BLaER1 treated with 17β-estradiol and CSF1 and Interleukin-3, amounts not matched to agents 10 nM and 100 nM (cell line): Measurements from ENCODE around the gene BRD1.

Experiments used
- H3K27ac ChIP-seq, 11 experiments: shearing (Covaris generic); formaldehyde crosslinking; 2 replicates each; pipeline ENCODE4 v1.8.1; 2022
- H3K27me3 ChIP-seq, 11 experiments: shearing (Covaris generic); formaldehyde crosslinking; 2 replicates each; pipeline ENCODE4 v1.8.1; 2022
- H3K36me3 ChIP-seq, 11 experiments: shearing (Covaris generic); formaldehyde crosslinking; 2 replicates each; pipeline ENCODE4 v1.8.1; 2022
- H3K4me1 ChIP-seq, 10 experiments: shearing (Covaris generic); formaldehyde crosslinking; 2 replicates each; pipeline ENCODE4 v1.8.1; 2022
- H3K4me2 ChIP-seq, 11 experiments: shearing (Covaris generic); formaldehyde crosslinking; 2 replicates each; pipeline ENCODE4 v1.8.1; 2022
- H3K4me3 ChIP-seq, 10 experiments: shearing (Covaris generic); formaldehyde crosslinking; 2 replicates each; pipeline ENCODE4 v1.8.1; 2022
- H3K9ac ChIP-seq, 11 experiments: shearing (Covaris generic); formaldehyde crosslinking; 2 replicates each; pipeline ENCODE4 v1.8.1; 2022
- H3K9me3 ChIP-seq, 11 experiments: shearing (Covaris generic); formaldehyde crosslinking; replicated peaks in 1 of 11; 2 replicates each; pipeline ENCODE4 v1.8.1; 2022
- H4K20me1 ChIP-seq, 11 experiments: shearing (Covaris generic); formaldehyde crosslinking; 2 replicates each; pipeline ENCODE4 v1.8.1; 2022
- Cebpa-rat ChIP-seq, 11 experiments: shearing (Covaris generic); IDR thresholded peaks; 2 replicates each; pipeline ENCODE4 v1.8.1; 2022

Gene BRD1

DNA sequence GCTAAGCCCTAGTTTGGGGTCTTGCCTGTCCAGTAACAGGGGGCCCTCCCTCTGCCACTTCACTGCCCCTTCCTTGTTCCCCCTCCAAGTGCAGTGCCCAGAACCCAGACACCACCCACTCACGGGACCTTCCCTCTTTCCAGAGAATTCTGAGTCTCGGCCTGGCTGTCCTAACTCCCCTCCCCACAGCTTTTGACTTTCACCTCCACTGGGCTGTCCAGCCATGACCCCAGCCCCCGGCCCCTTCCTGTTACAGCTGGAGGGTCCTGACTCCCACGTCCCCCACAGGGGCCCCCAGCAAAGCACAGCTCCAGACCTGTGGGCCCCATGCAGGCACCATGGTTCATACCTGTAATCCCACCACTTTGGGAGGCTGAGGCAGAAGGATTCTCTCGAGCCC is 71.5 kb downstream of the BRD1 start:
- peak overlapping the region in 2 of 11 experiments; percentile 8 to 13; a peak in 2 of 22 replicates for H3K4me2 ChIP-seq
- no peak overlapping the region for H3K9ac ChIP-seq
- TF ChIP-seq Cebpa-rat (IDR thresholded peaks at IDR 0.05), result no peak
- H3K9me3 ChIP-seq, result peaks cover 7 to 20% (median 15%) of the 10 kb centered on the region in 11 experiments; a peak in 16 of 22 replicates
- no peaks in the 10 kb centered on the region for H3K27me3 ChIP-seq
- no peak overlapping the region for H3K27ac ChIP-seq
- no peaks in the 10 kb centered on the region for H4K20me1 ChIP-seq
- peaks cover 14 to 45% (median 36%) of the 10 kb centered on the region in 10 experiments for H3K4me1 ChIP-seq
- H3K4me3 ChIP-seq, result no peak overlapping the region
- H3K36me3 ChIP-seq, result no peaks in the 10 kb centered on the region

DNA sequence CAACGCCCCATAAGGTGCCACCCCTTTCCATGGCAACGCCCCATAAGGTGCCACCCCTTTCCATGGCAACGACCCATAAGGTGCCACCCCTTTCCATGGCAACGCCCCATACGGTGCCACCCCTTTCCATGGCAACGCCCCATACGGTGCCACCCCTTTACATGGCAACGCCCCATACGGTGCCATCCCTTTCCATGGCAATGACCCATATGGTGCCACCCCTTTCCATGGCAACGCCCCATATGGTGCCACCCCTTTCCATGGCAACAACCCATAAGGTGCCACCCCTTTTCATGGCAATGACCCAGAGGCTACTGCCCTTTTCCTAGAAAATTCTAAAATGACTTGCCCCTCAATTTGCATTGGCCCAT is 72.1 kb downstream of the BRD1 start:
- no peak overlapping the region for H3K9ac ChIP-seq
- H3K9me3 ChIP-seq, result peaks cover 7 to 20% (median 15%) of the 10 kb centered on the region in 11 experiments; a peak in 16 of 22 replicates
- H3K4me1 ChIP-seq, result peaks cover 8 to 39% (median 30%) of the 10 kb centered on the region in 10 experiments
- TF ChIP-seq Cebpa-rat (IDR thresholded peaks at IDR 0.05), result no peak
- H3K4me3 ChIP-seq, result no peak overlapping the region
- H3K36me3 ChIP-seq, result no peaks in the 10 kb centered on the region
- no peaks in the 10 kb centered on the region for H3K27me3 ChIP-seq
- H3K4me2 ChIP-seq, result no peak overlapping the region
- no peak overlapping the region for H3K27ac ChIP-seq
- H4K20me1 ChIP-seq, result no peaks in the 10 kb centered on the region

DNA sequence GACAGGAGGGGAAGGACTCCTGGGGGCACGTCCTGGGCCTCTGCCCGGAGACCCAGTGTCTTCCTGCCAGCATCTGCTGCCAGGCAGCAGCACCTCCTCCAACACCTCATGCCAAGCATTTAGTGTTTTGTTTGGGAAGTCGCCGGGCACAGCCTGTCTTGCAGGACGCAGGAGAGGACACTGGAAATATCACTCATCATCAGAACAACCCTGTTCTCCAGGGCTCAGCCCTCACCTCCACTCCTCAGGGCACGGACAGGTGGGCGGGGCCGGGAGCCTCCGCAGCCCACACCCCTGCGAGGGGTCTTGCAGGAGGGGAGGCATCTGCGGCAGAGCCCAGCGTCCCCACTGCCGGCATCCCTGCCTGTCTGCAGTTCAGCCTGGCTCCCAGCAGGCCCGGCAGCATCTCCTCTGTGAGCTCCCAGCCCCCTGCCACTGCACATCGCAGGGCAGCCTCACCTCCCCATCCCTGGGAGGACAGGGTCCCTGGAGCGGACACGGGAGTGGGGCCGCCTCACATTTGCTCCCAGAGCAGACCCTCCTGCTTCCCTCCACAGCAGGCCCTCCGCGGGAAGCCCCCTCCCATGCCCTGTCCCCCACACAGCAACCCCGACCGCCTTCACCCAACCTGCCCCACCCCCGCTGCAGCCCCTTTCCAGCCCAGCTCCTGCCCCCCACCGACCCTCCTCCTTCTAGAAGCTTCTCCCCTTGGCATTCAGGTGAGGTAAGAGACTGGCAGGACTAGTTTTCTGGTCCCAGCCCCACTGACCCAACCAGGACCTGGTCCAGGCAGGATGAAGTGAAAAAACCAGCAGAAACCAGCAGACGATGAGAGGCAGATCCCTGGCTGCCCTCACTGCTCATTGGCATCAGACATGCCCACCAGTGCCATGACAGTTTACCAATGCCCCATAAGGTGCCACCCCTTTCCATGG is 72.7 kb downstream of the BRD1 start:
- no peaks in the 10 kb centered on the region for H4K20me1 ChIP-seq
- no peak for TF ChIP-seq Cebpa-rat (IDR thresholded peaks at IDR 0.05)
- peaks cover 7 to 20% (median 15%) of the 10 kb centered on the region in 11 experiments; a peak in 16 of 22 replicates for H3K9me3 ChIP-seq
- H3K4me3 ChIP-seq, result no peak overlapping the region
- H3K27me3 ChIP-seq, result no peaks in the 10 kb centered on the region
- H3K36me3 ChIP-seq, result no peaks in the 10 kb centered on the region
- H3K27ac ChIP-seq, result no peak overlapping the region
- peaks cover 1 to 33% (median 23%) of the 10 kb centered on the region in 10 experiments; a peak in 19 of 20 replicates for H3K4me1 ChIP-seq
- no peak overlapping the region for H3K4me2 ChIP-seq
- no peak overlapping the region for H3K9ac ChIP-seq

DNA sequence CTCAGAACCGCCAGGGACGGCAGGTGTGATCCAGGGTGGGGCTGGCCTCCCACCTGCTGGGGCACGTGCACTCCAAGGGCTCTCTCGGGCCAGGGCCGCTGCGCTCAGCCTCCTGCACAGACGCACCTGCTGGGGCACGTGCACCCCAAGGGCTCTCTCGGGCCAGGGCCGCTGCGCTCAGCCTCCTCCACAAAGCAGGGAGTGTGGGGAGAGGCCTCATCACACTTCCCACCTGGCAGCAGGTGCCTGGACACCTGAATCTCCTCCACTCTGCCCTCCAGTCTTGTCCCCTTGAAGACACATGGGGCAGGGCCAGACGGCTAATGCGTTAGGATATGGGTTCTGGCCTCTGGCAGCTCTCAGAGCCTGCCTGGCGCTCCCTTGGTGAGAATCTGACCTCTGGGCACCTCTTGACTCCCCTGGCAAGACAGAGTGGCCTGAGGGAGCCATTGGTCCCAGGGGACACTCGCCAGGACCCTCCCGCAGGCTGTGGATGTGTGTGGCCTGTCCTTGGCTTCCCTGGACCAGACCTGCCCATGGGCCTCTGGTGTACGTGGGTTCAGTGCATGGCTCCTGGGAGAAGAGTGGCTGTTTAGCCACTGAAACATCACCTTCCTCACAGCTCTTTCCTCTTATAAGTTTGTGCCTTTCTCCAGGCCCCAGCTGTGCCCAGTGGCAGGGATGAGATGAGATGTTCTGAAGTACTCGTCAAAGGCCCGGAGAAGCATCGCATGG is 73.5 kb downstream of the BRD1 start:
- no peak overlapping the region for H3K4me3 ChIP-seq
- H3K27me3 ChIP-seq, result no peaks in the 10 kb centered on the region
- no peak overlapping the region for H3K27ac ChIP-seq
- H3K9ac ChIP-seq, result no peak overlapping the region
- no peaks in the 10 kb centered on the region for H4K20me1 ChIP-seq
- no peaks in the 10 kb centered on the region for H3K36me3 ChIP-seq
- H3K4me2 ChIP-seq, result no peak overlapping the region
- no peak for TF ChIP-seq Cebpa-rat (IDR thresholded peaks at IDR 0.05)
- peaks cover 0 to 24% (median 16%) of the 10 kb centered on the region in 10 experiments; a peak in 13 of 20 replicates for H3K4me1 ChIP-seq
- peaks cover 7 to 20% (median 15%) of the 10 kb centered on the region in 11 experiments; a peak in 16 of 22 replicates for H3K9me3 ChIP-seq

DNA sequence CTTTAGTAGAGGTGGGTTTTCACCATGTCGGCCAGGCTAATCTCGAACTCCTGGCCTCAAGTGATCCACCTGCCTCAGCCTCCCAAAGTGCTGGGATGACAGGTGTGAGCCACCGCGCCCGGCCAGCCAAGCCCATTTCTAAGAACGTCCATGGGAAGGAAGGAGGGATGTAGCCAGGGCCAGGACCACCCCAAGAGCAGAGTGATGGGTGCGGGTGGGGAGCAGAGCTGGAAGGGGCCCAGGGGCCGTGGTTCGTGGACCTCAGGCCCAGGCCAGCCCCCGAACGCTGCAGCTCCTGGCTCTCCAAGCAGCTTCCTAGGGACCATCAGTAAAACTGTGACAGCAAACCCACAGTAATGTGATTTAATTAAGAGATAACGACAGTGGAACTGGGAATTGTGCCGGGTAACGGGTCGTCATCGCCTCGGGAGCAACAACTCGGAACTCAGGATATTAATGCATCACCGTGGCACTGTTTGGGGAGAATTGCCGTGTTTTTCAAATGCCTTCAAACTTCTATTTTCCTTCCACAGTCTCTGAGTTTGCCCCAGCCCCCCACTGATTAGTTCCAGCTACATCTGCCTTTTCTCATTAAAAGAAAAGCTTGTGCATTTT is 74.3 kb downstream of the BRD1 start:
- H3K4me1 ChIP-seq, result peaks cover 0 to 21% (median 14%) of the 10 kb centered on the region in 10 experiments; a peak in 12 of 20 replicates
- no peak for TF ChIP-seq Cebpa-rat (IDR thresholded peaks at IDR 0.05)
- no peaks in the 10 kb centered on the region for H3K27me3 ChIP-seq
- peaks cover 9 to 22% (median 18%) of the 10 kb centered on the region in 11 experiments; a peak in 20 of 22 replicates for H3K9me3 ChIP-seq
- no peak overlapping the region for H3K27ac ChIP-seq
- H3K4me3 ChIP-seq, result no peak overlapping the region
- no peaks in the 10 kb centered on the region for H4K20me1 ChIP-seq
- H3K36me3 ChIP-seq, result no peaks in the 10 kb centered on the region
- H3K9ac ChIP-seq, result no peak overlapping the region
- peak overlapping the region in 7 of 11 experiments; percentile 5 to 51 (median 26); a peak in 7 of 22 replicates for H3K4me2 ChIP-seq

DNA sequence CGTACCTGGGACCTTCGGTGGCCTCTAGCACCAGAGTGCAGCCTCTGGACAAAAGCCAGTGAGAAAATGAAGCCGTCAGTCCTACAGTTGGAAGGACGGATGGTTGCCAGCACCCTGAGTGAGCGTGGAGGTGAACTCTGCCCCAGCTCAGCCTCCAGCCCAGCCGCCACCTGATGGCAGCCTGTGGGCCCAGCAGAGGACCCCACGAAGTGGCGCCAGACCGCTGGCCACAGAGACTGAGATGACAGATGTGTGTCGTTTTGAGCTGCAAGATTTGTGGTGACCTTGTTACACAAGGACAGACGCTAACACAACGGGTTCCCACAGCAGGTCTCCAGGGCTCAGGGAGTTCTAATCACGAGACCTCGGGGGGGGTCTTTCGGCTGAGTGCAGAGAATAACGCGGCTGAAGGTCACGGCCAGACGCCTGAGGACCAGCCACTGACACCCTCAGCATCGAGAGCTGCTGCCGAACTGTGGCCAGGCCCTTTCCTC is 75.0 kb downstream of the BRD1 start:
- H3K4me1 ChIP-seq, result peaks cover 0 to 21% (median 14%) of the 10 kb centered on the region in 10 experiments; a peak in 12 of 20 replicates
- no peak for TF ChIP-seq Cebpa-rat (IDR thresholded peaks at IDR 0.05)
- H3K36me3 ChIP-seq, result no peaks in the 10 kb centered on the region
- peaks cover 16 to 30% (median 25%) of the 10 kb centered on the region in 11 experiments for H3K9me3 ChIP-seq
- H3K4me2 ChIP-seq, result peak overlapping the region in 8 of 11 experiments; percentile 5 to 51 (median 21); a peak in 11 of 22 replicates
- H3K27me3 ChIP-seq, result no peaks in the 10 kb centered on the region; a peak in 1 of 22 replicates
- H3K9ac ChIP-seq, result no peak overlapping the region
- H4K20me1 ChIP-seq, result no peaks in the 10 kb centered on the region
- H3K27ac ChIP-seq, result no peak overlapping the region
- no peak overlapping the region for H3K4me3 ChIP-seq

DNA sequence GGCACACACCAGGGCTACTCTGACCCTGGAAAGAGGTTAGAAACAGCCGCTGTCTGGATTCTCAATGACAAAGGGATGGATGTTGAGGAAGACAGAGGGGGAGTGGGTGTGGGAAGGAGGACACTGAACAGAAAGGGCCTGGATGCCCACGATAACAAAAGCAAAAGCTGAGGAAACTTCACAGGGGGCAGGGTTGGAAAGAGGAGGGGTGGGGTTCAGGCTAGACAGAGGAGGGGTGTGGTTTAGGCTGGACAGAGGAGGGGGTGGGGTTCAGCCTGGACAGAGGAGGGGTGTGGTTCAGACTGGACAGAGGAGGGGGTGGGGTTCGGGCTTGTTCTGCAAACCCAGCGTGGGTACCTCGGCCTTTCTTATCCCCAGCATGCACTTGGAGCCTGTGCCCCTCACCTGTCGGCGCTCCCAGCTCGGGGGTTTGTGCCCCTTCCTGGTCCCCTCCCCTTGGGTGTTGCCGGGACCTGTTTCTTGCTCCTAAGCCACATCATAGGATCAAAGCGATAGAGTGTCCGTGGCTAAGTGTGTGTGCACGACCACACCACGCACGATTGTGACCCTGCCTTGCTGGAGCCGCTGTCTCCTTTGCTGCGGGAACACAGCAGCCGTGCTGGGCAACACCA is 75.6 kb downstream of the BRD1 start:
- H4K20me1 ChIP-seq, result no peaks in the 10 kb centered on the region
- H3K4me1 ChIP-seq, result peaks cover 0 to 21% (median 14%) of the 10 kb centered on the region in 10 experiments; a peak in 12 of 20 replicates
- no peak overlapping the region for H3K27ac ChIP-seq
- no peaks in the 10 kb centered on the region for H3K36me3 ChIP-seq
- H3K9me3 ChIP-seq, result peaks cover 20 to 32% (median 28%) of the 10 kb centered on the region in 11 experiments
- no peak overlapping the region for H3K9ac ChIP-seq
- H3K27me3 ChIP-seq, result no peaks in the 10 kb centered on the region; a peak in 1 of 22 replicates
- no peak overlapping the region for H3K4me3 ChIP-seq
- no peak for TF ChIP-seq Cebpa-rat (IDR thresholded peaks at IDR 0.05)
- peak overlapping the region in 7 of 11 experiments; percentile 5 to 51 (median 16); a peak in 8 of 22 replicates for H3K4me2 ChIP-seq

DNA sequence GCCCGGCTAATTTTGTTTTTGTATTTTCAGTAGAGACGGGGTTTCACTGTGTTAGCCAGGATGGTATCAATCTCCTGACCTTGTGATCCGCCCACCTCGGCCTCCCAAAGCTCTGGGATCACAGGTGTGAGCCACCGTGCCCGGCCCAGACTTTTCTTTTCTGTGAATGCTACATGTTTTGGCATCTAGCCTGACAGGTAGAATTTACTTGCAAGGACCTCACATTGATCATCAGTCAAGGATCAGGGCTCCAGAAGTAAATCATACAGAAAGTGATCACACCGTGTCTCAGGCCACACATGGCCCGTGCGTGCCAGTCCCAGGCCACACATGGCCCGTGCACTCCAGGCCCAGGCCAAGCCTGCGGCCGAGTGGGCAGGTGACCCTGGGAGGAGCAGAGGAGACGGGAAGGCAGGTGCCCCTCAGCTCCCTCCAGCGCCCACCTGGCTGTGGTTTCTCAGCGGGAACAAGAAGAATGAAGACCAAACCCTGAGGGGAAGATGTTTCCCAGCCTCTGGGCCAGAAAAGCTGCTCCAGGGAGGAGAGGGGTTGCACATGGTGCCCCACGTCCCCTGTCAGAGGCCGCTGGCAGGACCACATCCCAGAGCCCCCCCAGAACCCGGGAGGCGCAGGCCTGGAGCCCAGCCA is 76.2 kb downstream of the BRD1 start:
- Histone ChIP-seq H3K27ac (no peak overlapping the region), H3K9me3 (peaks cover 21 to 32% (median 28%) of the 10 kb centered on the region in 11 experiments), H3K4me2 (no peak overlapping the region), H3K4me3 (no peak overlapping the region), H3K4me1 (peaks cover 0 to 20% (median 12%) of the 10 kb centered on the region in 10 experiments; a peak in 12 of 20 replicates), H4K20me1 (no peaks in the 10 kb centered on the region), H3K36me3 (no peaks in the 10 kb centered on the region), H3K27me3 (no peaks in the 10 kb centered on the region; a peak in 1 of 22 replicates), H3K9ac (no peak overlapping the region)
- no peak for TF ChIP-seq Cebpa-rat (IDR thresholded peaks at IDR 0.05)
